ENCODE results near the gene PPT1.
A peak's percentile ranks its signal among the peaks of the same experiment; 100 is the strongest.

PPT1 gene

DNA sequence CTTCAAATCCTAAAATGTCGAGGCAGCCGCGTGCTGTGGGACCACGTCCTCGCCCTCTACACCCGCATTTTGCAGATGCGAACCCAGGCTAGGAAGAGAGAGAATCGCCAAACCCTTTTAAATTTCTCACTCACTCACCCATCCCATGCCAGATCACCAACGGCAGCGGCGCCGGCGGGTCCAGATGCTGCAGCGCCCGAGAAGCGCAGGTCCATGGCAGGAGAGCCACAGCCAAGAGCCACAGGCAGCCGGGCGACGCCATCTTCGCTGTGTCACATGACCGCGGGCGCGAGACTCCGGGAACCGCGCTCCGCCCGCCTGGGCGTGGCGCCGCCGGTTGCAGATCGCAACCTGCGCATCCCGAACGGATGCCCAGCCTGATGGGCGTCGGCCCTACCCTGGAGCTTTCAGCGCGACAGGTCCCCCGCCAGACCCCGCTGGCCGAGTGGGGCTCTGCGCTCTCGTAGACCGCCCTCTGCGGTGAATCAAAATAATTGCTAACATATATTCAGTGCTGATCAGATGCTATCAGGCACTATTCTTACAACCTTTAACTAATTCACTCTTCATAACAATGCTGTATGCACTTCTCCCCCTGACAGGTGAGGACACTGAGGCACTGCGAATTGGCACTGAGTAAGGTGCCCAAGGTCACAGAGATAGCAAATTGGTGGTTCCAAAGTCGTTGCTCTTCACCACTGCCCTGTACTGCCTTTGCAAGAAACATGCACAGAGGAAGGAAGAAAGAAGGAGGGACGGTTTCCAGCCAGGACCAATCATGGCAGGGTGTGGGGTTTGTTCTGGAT is at the start of gene PPT1:
PPT1 (minus strand) TSS at position 276 of the 806 bp plus-strand sequence; CDS start at position 262, 14 bp downstream.
- peak; percentile 84 for DNase-seq

DNA sequence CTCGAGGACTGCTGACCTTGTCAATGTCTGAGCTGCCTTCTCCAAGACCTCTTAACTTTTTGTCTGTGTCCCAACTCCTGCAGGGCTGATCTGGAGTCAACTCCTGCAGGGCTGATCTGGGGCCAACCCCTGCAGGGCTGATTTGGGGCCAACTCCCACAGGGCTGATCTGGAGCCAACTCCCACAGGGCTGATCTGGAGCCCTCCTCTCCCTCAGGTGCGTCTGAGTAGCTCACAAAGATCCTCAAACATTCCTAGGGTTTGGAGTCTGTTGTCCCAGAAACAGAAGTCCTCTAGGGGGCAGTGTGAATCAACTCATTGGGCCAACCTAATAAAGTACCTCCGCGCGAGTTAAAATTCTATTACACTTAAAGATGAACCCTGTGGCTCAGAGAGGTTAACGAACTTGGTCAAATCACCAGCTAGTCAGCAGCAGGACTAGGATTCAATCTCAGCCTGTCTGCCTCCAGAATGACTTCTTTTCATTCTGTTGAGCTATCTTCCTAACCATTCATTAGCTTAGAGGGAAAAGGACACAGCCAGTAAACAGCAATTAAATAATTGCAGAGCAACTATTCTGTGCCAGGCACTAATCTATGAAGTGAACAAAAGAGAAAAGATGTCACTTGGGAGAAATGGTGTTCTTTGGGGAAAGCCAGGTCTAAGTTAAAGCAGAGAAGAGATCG is 47.0 kb upstream of the PPT1 start:
- peak; percentile 70 for DNase-seq

DNA sequence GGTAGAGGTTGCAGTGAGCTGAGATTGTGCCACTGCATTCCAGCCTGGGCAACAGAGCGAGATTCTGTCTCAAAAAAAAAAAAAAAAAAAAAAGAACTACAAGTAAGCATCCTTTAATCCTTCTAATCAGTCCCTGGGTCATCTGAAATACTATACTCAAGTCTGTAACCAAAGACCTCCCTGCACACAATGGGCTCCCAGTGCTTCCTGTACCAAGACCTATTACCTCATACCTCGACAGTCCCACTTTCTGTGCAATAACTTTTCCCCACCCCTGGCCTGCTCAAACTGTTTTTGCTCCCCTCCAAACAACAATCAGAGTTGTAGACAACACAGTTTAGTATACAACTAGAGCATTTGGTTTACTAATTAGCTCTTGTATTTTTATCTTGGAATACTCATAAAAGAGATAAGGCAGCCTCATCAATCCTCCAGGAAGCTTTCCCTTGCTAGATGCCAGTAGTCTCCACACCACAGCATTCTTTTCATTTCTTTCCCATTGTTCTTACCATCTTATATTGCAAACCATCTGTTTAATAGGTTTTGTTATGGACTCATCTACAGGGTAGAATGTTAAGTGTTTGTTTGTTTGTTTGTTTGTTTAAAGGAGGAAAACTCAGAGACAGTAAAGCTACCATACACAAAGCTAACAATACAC is 45.0 kb upstream of the PPT1 start:
- DNase-seq = no peak

GRCh38 chr1:40140211-40140973 is 43.3 kb upstream of the PPT1 start:
- no peak for DNase-seq

DNA sequence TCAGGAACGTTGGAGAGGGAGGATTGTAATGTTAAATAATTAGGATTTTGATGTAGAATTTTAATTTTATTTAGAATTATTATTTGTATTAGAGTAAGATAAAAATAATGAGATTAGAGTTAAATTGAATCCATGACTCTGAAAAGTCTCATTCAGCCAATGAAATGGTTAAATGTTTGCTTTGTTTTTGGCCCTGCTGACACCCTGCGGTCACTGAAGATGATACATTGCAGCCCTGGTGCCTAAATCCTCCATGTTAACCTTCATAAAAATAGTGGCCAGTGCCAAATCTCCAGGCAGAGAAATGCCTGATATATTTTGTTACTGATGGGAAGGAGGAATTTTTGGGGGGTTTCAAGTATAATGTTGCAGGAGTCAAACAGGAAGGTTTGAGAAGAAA is 36.8 kb upstream of the PPT1 start:
- DNase-seq = no peak

DNA sequence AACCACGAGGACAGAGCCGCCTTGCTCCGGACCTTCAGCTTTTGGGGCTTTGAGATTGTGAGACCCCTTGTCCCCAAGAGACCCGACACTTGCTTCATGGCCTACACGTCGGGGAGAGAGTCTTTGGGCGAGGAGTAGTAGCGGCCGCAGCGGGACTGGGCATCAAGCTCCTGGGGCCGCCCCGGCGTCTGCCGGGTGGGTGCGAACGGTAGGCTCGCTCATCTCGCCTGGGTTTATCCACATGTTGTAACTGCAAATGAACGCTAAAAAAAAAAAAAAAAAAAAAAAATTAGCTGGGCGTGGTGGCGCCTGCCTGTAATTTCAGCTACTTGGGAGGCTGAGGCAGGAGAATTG is 36.2 kb upstream of the PPT1 start:
- DNase-seq = no peak

GRCh38 chr1:40132383-40133311 is 35.6 kb upstream of the PPT1 start:
- no peak for DNase-seq

GRCh38 chr1:40130892-40131291 is 33.8 kb upstream of the PPT1 start:
- no peak for DNase-seq

GRCh38 chr1:40122855-40123254 is 25.8 kb upstream of the PPT1 start:
- no peak for DNase-seq

GRCh38 chr1:40120128-40120527 is 23.1 kb upstream of the PPT1 start:
- DNase-seq = no peak

DNA sequence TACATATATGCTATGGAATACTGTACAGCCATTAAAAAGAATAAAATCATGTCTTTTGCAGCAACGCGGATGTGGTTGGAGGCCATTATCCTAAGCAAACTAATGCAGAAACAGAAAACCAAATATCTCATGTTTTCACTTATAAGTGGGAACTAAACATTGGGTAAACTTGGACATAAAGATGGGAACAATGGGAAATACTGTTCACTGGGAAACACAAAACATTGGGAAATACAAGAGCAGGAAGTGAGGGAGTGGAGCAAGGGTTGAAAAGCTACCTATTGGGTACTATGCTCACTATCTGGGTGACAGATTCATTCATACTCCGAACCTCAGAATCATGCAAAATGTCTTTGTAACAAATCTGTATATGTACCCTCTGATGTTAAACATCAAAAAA is 17.3 kb upstream of the PPT1 start:
- DNase-seq = no peak

DNA sequence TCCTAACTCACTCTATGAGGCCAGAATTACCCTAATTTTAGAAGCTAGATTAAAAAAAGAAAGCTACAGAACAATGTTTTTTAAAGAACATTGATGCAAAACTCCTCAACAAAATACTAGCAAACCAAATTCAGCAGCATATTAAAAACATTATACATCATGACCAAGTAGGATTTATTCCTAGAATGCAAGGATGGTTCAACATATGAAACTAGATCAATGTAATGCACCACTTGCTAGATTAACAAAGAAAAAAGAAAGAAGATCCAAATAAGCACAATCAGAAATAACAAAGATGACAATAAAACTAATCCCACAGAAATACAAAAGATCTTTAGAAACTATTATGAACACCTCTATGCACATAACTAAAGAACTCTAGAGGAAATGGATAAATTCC is 13.3 kb upstream of the PPT1 start:
- no peak for DNase-seq

DNA sequence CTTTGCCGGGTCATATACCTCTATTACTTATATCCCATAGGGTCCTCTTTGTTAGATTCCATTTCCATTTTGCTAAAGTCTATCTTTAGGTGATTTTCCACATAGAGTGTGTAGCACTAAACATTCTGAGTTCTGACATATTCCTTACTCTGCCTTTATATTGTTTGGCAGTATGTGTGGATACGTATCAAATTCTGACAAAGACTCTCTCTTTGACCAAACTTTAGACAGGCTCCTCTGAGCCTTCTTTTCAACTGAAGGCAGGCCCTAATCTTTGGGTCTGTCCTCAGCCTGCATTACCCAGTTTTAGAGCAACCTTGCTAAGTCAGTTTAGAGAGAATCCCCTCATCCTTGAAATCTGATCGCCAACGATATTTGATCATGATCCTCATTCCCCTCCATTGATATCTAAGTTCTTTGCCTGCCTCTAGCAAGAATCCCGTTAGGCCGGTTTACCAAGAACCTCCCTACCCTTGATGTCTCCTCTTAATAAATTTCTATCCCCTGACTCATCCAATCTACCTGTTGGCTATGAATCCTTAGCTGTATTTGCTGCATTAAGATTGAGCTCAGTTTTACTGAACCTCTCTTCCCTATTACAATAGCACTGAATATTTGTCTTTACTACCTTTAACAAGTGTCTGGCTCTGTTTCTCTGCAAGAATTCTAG is 10.4 kb upstream of the PPT1 start:
- no peak for DNase-seq

GRCh38 chr1:40105028-40105427 is 8.0 kb upstream of the PPT1 start:
- no peak for DNase-seq

DNA sequence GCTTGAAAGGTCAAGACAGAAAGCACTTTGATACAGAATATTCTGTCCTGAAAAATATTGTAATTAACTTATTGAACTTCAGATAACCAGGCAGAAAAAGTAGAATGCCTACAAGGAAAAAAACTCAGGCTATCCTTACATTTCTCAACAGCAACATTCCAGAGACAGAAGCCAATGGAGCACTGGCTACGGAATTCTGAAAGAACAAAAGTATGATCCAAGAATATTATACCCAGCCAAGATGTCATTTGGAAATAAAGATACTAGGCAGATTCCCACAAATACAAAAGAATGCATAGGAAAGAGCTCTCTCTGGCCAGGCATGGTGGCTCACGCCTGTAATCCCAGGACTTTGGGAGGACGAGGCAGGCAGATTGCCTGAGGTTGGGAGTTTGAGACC is 5.8 kb upstream of the PPT1 start:
- DNase-seq = no peak

DNA sequence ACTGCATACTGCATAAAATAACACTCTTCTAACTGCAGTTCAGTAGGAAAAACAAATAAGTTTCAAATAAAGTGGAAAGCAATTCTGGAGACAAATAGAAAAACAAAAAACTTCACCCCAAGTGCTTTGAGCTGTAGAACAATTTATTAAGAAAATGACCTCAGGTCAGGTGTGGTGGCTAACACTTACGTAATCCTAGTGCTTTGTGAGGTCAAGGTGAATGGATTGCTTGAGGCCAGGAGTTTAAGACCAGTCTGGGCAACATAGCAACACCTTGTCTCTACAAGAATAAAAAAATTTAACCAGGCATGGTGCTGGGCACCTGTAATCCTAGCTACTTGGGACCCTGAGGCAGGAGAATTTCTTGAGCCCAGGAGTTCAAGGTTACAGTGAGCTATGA is 5.0 kb upstream of the PPT1 start:
- DNase-seq = no peak

DNA sequence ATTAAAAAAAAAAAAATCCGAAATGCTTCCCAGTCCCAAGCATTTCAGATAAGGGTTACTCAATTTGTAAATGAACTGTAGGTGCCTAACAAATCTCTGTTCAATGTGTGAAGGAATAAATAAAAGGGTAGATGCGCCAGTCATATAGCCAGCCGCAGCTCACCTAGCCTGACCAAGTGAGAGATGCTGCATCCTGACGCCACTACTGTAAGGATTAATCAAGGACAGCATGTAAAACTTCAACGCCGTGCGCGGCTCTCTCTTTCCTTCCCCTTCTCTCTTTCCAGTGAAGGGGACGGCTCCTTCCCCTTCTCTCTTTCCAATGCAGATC is 441 bp downstream of the PPT1 start:
- no peak for DNase-seq

DNA sequence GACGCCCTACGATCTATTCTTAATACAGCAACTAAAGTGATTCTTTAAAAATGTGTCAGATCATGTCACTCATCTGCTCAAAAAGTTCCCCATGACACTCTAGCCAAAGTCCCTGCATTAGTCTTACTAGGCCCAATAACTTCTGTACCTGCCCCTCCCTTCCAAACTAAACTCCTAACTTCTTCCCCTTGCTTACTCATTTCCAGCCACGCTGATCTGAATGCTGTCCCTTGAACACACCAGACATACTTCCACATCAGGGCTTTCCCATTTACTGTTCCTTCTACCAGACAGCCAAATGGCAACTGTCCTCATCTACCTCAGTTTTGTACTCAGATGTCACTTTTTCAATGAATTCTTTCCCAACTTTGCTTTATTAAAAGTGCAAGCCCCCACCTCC is 1.2 kb downstream of the PPT1 start:
- DNase-seq = no peak

DNA sequence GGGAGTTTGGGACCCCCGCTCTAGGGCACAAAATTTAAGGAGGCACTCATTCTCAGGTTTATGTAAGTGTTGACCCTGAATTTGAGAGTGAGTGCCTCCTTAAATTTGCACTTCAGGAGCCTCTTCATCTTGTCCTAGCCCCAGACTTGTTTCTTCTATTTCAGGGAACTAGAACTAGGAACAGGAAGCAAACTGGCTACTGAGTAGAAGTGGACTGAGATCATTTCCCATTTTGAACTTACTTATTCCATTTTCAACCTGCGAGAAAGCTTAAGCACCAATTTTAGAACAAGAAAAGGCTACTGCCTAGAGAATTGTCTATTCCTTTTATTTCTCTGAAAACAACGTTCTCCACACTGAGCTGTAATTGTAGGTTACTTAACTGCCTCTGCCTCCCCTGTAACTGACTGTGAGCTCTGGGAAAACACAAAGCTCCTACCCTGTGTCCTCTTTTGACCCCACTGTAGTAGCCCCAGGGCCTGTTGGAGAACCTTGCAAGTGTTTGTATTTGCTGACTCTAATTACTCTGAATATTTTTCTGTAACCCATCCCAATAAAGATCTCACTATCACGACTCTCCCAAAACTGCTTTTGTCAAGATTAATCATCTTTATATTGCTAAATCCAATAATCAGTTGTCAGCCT is 2.5 kb downstream of the PPT1 start:
- DNase-seq = no peak

DNA sequence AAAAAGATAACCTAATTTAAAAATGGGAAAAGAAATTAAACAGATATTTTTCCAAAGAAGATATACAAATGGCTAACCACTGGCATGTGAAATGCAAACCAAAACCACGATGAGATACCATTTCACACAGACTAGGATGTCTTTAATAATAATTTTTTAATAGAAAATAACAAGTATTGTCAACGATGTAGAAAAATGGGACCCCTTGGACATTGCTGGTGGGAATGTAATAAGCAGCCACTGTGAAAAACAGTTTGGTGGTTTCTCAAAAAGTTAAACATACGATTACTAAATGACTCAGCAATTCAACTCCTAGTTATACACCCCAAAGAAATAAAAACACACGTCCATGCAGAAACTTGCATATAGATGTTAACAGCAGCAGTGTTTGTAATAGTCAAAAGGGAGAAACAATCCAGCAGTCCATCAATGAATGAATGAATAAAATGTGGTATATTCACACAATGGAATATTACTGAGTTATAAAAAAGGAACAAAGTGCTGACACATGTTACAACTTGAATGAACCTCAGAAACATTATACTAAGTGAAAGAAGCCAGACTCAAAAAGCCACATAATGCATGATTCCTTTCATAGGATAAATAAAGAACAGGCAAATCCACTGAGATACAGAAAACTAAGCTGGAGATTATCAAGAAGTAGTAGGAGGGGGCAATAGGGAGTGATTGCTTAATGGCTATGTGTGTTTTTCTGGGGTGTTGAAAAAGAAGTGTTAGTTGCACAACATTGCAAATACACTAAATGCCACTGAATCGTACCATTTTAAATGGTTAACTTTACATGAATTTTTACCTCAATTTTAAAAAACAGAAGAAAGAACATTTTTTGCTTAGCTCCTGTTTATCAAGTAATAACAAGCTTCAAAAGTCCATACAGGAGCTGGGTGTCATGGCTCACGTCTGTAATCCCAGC is 4.1 kb downstream of the PPT1 start:
- DNase-seq = no peak

Data from NCI-H526 treated with DMSO at 0.1 percent for 48 hours (cell line).